HTR-8/SVneo (cell line): ENCODE measurements around the gene CTNND1.
A peak's percentile ranks its signal among the peaks of the same experiment; 100 is the strongest.

ENCODE experiments used
- DNase-seq: peaks from one replicate; pipeline ENCODE4 v3.0.0; 2011; ENCODE audit warnings: low spot score, mixed read lengths; ENCODE audit not compliant: insufficient read length
- FAIRE-seq: peaks from 2 replicates; lab custom pipeline; 2011; peaks lifted over from hg19 to GRCh38; lab: Jason Lieb, UNC

Gene CTNND1

DNA sequence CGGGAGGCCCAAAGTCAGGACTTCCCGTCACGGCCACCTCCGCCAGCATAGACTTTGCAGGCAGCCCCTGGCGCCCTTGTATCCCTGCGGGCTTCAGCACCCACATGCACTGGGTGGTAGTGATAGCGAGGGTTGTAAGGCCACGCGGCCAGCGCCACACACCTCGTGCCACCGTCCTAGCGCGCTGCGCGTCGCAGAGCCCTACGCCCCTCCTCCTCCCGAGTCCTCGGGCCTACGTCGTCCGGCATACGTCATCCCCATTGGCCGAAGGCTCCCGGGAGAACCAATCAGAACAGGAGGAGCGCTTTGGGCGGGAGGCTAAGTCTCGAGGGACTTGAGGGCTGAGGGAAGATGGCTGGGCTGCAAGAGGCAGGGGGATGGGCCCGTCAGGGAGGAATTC, 8.6 kb upstream of the CTNND1 start:
- DNase-seq (no peak), FAIRE-seq (no peak)

DNA sequence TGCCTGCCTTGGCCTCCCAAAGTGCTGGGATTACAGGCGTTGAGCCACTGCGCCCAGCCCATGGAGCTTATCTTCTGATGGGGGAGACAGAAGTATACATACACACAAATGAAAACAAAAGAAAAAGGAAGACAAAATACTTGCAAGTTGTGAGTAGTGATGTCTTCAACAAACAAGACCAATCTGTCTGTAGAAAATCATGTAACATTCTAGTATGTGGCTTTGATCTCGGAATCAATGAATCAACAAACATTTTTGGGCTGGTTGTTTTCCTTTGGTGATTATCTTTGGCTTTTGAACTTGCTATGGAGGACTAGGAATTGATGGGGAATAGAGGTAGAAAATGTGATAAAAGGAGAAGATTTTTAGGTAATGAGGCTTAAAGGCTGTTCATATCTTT, 3.4 kb upstream of the CTNND1 start:
- DNase-seq (no peak), FAIRE-seq (no peak)

DNA sequence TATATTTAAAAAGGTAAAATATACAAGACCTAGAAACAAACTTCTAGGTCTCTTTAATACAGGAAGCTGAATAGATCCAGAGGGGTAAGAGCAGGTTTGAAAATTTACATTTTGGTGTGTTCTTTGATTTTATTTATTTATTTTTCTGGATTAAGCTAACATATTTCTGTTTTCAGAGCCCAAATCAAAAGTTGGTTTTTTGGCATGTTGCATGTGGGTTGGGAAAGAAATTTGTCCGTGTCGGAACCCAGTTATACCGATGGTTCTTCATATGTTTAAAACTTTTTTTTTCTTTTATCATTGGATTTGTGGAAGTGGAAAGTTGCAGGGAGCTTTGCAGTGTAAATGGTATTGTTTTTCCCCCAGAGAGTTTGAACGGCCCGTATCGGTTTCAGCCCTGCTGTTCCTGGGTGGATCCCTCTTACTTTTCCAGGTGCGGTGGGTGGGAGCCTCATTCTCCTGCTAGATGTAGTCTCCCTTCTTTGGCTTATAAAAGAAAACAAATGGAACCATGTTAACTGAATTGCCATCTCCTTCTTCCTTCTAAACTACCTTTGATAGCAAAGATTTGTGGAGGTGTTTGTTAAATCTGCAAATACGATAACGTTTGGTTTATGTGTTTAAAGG, 746 bp downstream of the CTNND1 start:
- FAIRE-seq: no peak
- no peak for DNase-seq

DNA sequence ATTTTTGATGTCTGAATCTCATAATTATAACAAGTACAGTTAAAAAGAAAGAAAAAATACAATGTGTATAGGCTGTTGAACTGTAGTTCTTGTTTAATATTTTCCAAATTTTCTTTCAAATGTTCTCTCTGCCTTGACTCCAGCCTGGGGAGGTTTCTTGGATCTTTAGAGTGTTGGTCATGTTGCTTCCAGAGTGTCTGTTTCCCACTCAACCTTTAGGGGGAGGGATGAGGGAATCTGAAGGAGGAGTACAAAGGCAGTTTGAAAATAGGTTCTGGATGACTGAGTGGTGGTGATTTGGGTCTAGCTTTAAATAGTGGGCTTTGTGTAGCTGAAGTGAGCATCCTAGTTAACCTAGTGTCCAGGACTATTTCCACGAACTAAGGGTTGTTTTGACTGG, 2.0 kb downstream of the CTNND1 start:
- DNase-seq (no peak), FAIRE-seq (no peak)

DNA sequence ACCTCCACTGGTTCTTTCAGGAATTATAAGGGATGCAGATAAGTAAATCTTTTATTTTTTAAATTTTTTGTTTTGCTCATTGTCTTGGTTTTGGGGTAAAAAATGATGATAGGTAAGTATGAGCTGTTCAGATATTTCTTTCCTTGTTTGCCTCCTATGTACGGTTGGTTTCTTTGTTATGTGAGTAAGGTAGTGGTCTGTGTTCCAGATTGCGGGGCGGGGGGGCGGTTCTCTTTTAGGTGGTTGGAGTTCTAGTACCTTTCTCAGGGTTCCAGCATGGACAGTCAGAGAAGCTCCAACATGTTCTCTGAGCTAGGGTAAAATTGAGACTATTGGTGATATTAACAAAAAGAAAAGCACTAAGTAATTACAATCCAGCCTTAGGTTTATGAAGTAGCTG, 2.4 kb downstream of the CTNND1 start:
- DNase-seq (no peak), FAIRE-seq (no peak)

DNA sequence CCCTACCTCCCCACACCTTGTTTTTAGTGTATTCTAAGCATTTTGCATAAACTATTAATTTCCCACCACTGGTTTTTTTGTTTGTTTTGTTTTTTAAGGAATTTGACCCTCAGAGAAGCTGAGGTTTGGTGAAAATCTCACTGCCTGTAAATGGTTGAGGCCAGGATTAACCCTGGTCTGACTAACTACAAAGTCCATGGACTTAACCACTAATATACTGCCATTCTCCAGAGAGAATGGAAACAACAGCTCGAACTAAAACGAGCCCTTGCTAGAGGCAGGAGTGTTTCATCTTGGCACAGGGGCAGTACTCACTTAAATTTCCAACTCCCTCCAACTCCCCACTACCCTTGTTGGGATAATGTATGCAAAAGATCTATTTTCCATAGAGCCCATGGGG, 3.0 kb downstream of the CTNND1 start:
- DNase-seq (no peak), FAIRE-seq (no peak)

DNA sequence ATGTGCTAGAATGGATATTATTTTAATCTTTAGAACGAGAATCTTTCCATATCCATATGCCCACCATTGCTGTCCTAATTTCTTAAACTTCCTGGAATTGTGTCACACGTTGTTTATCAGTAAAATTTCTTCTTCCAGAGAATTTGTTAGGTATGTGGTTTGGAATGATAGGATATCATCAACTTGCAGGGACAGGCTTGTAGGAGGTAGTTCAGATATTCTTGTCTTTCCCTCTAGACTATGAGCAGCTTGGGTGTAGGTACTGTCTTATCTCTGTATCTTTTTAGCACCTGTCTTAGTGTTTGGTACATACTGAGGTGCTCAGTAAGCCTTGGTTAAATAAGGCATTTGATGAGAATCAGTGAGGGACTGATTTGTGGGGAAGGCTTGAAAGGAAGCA, 3.4 kb downstream of the CTNND1 start:
- DNase-seq (no peak), FAIRE-seq (no peak)

DNA sequence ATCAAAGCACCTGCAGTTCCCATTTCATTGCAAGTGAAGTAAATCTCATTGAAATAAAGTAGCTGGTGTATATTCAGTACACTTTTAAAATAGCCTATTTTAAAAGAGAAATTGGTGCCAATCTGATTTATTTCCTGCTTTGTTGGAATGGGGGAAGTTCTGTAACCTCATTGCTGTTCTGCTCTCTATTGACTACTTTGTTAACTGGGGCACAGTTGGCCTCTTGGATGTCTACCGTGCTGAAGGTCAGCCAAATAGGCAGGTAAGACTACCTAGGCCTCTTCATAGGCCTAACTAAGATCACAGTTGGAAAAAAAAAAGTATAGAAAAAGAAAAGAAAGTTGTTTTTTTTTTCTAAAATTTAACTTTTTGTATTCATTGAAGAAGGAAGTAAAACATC, 9.2 kb downstream of the CTNND1 start:
- FAIRE-seq (no peak), DNase-seq (no peak)

DNA sequence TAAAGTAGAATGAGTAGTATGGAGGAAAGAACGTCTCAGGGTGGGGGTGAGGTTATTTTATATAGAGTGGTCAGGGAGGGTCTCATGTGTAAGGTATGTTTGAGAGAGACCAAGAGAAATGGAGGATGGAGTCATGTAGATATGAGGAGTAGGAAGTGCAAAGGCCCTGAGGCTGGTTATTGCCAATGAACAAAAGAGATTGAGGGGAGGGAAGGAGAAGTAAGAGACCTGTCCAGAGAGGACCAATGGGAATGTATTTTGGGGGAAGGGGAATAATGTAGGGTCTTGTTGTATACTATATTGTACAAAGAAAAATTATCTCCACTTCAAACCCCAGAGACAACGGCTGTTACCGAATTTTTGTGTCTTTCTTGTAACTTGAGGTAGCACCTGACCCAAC, 9.8 kb downstream of the CTNND1 start:
- no peak for DNase-seq
- FAIRE-seq: no peak

DNA sequence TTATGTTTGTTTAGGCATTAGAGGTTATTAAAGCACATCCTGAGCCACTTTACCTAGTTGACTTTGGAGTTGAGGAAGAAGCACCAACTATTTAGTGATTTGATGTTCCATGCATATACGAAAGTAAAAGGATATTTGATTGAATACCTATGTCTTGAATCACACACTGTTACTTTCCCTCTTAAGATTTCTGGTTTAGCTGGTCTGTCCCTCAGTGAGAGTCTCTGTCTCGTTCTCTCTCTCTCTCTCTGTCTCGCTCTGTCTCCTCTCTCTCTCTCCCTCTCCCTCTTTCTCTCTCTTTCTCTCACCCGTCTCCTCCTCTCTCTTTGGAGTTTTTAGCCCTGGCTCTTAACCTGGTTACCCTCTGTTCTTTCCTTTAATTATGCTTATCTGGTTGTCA, 11.0 kb downstream of the CTNND1 start:
- DNase-seq: no peak
- FAIRE-seq: no peak

DNA sequence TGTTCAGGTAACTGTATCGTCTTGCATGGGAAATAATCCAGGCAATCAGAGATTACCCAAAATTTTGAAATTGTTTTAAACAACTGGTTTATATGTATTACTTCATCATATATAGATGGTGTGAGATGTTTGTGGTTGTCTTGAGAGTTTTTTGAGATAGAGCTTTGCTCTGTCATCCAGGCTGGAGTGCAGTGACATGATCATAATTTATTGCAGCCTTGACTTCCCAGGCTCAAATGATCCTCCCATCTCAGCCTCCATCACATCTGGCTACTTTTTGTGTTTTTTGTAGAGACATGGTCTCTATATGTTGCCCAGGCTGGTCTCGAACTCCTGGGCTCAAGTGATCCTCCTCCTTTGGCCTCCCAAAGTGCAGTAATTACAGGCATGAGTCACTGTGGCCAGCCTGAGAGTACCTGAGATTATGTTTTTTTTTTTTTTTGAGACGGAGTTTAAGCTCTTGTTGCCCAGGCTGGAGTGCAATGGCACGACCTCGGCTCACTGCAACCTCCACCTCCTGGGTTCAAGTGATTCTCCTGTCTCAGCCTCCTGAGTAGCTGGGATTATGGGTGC, 11.5 kb downstream of the CTNND1 start:
- no peak for DNase-seq
- FAIRE-seq: no peak

DNA sequence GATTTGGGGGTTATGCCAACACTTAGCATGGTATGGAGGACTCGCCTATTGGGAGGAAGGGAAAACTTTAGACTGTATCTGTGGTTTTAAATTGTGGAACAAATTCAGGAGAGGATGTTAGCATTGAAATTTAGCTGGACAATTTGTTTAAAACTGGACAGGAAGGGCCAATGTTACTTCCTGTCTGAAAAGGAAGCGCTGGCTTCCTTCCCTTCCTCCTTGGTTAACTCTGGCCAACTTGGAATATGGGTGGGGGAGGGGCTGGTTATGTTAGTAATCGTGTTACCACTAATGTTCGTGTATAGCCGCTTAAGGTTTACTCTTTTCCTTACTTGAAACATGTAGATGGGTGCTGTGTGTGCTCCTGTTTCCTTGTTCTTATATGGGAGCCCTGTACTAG, 13.9 kb downstream of the CTNND1 start:
- DNase-seq (no peak), FAIRE-seq (no peak)

DNA sequence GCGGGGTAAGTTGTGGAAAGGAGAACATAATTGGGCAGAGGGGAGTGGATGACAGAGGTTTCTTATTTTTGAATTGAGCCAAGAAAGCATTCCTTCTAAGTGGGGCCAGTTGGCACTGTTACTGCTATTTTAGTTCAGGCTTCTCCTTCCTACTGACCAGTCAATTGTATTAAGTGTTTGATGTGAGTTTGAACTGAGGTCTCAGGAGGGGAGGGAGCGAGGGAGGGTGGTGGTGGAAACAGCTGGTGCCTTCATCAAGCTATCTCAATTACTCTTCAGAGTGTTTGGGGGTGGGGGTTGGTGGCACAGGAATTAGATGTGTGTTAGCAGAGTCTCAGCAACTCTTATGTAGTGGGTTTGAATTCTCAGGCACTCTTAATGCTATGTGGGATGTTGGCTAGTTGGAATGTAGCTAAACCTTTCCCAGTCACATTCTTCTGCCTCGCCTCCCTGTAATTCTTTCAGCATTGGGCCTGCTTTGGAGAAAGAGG, 14.5 kb downstream of the CTNND1 start:
- FAIRE-seq (no peak), DNase-seq (no peak)

DNA sequence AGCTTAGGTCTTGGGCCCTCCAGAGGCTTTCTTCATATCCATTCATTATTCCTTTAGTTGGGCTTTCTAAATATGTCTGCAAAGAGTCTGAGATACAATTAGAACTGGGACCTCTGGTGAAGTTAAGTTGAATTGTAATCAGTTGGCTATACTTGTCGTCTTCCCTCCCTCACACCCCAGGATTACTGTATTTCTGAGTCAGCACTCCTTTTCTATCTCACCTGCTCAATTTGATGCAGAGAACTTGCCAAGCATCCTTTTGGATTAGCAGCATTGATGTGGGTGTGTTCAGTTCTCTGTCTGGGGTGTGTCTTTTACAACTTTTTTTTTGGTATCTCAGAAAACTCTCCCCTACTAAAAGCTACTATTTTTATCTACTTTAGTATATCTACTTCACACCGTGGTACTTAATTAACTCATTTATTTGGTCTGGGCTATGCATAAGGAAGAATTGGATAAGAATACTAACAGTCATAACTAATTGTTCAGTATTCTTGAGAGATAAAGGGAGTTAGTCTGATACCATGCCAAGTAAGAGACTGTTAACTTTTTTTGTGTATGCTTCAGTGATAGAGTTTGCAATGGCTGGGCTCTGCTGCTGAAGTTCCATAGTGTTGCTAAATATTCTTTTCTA, 15.1 kb downstream of the CTNND1 start:
- DNase-seq (no peak), FAIRE-seq (no peak)

DNA sequence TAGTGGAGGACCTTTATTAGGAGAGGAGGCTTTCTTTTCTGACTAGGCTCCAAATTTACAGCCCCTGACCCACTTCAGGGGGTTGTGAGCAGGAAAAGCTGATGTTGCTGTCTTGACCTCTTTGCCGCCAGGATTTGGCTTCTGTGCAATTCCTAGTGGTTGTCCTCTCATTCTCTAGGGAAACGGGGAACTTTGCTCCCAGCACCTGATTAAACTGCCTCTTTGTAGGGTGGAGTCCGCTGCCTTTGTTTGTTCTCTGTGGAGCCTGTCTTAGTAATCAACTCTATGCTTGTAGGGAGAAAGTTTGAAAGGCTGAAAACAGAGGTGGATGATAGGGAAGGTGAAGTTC, 16.3 kb downstream of the CTNND1 start:
- FAIRE-seq (no peak), DNase-seq (no peak)

DNA sequence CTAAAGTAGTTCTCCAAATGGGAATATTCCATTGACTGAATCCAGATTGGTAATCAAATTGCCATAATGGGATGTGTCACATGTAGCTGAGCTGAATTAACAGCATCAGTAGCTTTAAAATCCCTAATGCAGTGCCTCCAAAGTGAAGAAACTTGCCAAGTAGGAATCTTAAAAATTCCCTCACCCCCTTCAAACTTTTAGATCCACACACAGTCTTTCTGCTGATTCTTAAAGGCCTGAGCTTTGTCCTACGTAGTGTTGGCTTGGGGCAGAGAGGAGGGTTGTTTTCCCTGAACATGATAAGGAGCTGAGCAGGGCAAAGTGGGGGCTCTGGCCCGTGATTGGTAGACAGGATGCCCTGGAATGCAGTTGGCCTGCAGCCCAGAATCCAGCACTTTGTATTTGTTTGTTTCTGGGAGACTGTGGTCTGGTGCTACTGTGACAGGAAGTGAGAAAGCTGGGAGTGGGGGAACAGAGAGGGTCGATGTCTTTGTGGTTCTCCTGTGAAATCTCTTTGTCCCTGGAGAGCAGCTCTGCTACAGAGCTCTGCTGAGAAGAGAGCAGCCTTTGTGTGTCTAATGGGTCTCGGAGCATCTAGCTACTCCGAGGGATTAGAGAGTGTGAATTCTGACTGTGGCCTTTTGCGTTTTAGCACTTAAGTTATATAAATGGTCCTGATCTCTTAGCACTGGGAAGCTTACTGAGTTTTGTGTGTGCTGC, 16.9 kb downstream of the CTNND1 start:
- peak; percentile 90 for DNase-seq
- no peak for FAIRE-seq

DNA sequence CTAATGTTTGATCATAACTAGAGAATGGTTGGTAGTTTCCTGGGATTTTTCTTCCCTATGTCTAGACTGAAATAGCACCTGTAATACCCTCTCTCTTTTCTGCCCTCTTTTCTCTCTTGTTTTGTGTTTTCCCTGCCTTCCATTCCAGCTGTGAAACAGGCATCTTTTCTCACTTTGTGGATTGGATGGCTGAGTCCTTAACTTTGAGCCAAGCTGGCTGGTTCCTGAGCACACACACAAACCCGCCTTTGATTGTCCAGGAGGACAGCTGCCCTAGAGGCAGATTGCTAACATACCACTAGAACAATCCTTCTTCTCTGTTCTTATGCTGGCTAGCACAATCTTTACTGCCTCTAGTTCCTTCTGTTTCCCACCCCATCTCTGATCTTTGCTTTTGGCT, 17.7 kb downstream of the CTNND1 start:
- FAIRE-seq (no peak), DNase-seq (no peak)

DNA sequence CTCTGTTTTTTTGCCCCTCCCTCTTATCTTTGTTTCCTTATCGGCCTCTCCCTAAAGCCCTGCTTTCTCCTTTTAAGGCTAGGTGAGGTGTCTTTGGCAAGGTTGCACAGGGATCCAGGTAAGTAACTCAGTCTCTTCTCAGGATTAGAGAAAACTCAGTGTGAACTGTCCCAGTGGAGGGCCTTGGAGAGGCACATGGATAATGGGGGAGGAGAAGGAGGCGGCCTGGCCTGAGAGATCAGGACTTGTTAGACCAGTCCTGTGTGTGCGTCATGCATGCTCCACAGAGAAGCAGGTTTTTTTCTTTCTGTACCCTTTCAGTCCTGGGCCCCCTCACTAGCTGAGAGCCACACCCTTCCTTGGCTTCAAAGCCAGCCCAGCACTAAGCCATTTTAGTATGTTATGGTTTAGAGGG, 19.9 kb downstream of the CTNND1 start:
- no peak for DNase-seq
- FAIRE-seq: no peak

DNA sequence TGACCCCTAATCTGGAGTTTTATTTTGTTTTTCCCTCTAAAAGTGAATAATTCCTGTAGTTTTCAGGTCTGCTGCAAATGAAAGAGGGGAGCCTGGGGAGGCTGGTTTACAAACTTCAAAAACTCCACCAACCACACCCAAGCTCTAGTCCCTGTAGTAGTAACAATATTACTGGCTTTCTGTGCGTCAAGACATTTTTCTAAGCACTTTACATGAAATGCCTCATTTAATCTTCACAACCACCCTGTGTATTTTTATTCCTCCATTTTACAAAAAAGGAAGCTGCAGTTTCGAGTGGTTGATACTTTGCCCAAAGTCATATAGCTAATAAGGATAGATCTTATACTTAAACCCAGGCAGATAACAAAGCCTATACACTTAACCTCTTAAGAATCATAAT, 23.5 kb downstream of the CTNND1 start:
- FAIRE-seq (no peak), DNase-seq (no peak)

DNA sequence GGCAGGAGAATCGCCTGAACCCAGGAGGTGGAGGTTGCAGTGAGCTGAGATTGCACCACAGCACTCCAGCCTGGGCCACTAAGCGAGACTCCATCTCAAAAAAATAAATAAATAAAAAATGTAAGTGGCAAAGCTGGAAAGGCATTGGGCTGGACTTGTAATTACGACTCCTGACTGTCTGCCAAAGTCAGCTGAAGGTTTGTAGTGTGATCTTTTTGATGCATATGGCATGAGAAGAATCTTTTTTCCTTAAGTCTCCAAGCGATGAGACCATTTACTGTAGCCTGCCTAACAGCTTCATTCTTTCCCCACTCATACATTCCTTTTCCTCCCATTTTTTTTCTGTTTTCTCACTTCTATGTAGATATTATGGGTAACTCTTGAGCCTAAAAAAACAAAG, 24.8 kb downstream of the CTNND1 start:
- no peak for FAIRE-seq
- no peak for DNase-seq

DNA sequence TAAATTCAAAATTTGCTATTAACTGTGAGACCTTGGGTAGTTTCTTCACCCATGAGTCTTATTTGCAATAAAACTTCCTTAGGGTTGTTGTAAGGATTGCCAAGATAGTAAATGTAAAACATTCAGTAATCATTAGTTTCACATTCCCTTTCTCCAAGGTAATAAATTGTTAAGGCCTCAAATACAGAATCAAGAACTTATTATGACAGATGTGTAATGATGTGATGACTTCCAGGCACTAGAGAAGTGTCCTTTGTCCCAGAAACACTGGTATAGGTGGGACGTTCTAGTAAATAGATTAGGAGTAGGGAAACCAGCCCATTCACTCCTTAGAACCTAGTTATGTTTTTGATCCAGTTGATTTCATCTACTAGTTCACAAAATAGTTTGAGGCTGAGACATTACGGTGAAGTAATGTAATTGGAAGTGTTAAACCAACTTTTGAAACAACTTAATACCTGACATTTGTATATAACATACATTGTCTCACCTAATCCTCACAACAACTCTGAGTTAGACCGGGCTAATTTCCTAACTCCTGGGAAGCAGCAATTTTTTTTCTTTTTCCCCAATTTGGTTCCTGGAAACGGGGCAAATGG, 25.5 kb downstream of the CTNND1 start:
- FAIRE-seq (no peak), DNase-seq (no peak)
